AG10803 (cell line): ENCODE data around the gene CA10.

Source experiments
- DNase-seq: peaks from one replicate; pipeline ENCODE4 v3.0.0; 2010; ENCODE audit warnings: low read depth
- H3K4me3 ChIP-seq: 2 replicates; pipeline ENCODE4 v1.5.1; 2011; ENCODE audit warnings: mild to moderate bottlenecking, low read length, control low read depth
- CTCF ChIP-seq: conservative IDR thresholded peaks from 2 replicates; pipeline ENCODE4 v1.5.1; 2011; ENCODE audit warnings: mild to moderate bottlenecking, low read length, control low read depth, inconsistent platforms

The CA10 gene

GRCh38 chr17:51741458-51741857 lies 417.1 kb downstream of the CA10 start:
- no peak overlapping the region for H3K4me3 ChIP-seq
- no peak for DNase-seq
- TF ChIP-seq CTCF, result no peak

- no peak for DNase-seq
- no peak for TF ChIP-seq CTCF
- no peak overlapping the region for H3K4me3 ChIP-seq
Observed at GRCh38 chr17:51740531-51740930, 418.0 kb downstream of the CA10 start.

- no peak overlapping the region for H3K4me3 ChIP-seq
- no peak for TF ChIP-seq CTCF
- DNase-seq, result no peak
Observed at GRCh38 chr17:51739245-51739886, 419.1 kb downstream of the CA10 start.

- H3K4me3 ChIP-seq, result no peak overlapping the region
- TF ChIP-seq CTCF, result no peak
- no peak for DNase-seq
Observed at GRCh38 chr17:51736356-51736755, 422.2 kb downstream of the CA10 start.

- no peak for TF ChIP-seq CTCF
- H3K4me3 ChIP-seq, result no peak overlapping the region
- no peak for DNase-seq
Observed at GRCh38 chr17:51734976-51735375, 423.5 kb downstream of the CA10 start.

GRCh38 chr17:51734462-51734861 lies 424.1 kb downstream of the CA10 start:
- DNase-seq, result no peak
- TF ChIP-seq CTCF, result no peak
- no peak overlapping the region for H3K4me3 ChIP-seq

GRCh38 chr17:51733166-51733565 lies 425.3 kb downstream of the CA10 start:
- no peak overlapping the region for H3K4me3 ChIP-seq
- TF ChIP-seq CTCF, result no peak
- no peak for DNase-seq
